ENCODE results near the gene EIF4ENIF1.

DNA sequence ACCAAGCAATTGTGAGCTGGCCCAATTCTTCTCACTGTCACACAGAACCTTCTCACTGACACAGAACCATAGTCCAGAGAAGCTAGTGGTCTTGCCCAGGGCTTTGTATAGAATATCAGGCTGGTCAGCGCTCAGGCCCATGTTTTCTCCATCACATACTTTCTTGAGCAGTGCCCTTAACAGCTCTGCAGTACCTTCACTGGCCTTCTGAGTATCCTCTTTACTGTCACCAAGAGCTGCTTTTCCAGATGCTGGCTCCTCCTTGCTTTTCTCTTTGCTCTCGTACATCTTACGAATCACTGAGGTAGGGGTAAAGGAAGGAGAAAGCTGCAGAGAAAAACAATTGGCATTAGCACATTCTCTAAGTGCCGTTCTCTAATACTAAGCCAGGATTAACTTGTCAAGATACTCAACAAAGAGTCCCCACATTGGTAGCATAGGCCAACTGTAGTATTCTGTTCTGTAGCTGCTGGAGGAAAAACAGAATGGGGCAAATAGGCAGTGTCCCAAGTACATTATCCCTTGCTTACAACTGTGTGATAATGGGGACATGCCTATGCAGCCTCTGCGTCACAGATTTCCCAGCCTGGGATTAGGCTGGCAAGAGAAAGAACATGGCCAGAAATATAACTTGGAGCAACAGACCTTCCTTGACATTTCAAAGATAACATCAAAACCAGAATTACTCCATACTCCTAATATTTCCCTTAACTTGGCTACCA is 46.7 kb downstream of the EIF4ENIF1 start:
- TF ChIP-seq, protein P1, sequence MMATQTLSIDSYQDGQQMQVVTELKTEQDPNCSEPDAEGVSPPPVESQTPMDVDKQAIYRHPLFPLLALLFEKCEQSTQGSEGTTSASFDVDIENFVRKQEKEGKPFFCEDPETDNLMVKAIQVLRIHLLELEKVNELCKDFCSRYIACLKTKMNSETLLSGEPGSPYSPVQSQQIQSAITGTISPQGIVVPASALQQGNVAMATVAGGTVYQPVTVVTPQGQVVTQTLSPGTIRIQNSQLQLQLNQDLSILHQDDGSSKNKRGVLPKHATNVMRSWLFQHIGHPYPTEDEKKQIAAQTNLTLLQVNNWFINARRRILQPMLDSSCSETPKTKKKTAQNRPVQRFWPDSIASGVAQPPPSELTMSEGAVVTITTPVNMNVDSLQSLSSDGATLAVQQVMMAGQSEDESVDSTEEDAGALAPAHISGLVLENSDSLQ (IDR thresholded peaks at IDR 0.05) = no peak
- no peak for TF ChIP-seq FOXA1 (IDR thresholded peaks at IDR 0.05)
- no peak for TF ChIP-seq SUZ12 (IDR thresholded peaks at IDR 0.05)
- TF ChIP-seq ARNT (IDR thresholded peaks at IDR 0.05) = no peak
- no peak for TF ChIP-seq ELF4 (IDR thresholded peaks at IDR 0.05)
- TF ChIP-seq TARDBP (IDR thresholded peaks at IDR 0.05) = no peak
- no peak for TF ChIP-seq HDGF (IDR thresholded peaks at IDR 0.05; ENCODE audit: borderline replicate concordance)
- TF ChIP-seq CTBP1 (IDR thresholded peaks at IDR 0.05; ENCODE audit: borderline replicate concordance) = no peak
- no peak for TF ChIP-seq BHLHE40 (IDR thresholded peaks at IDR 0.05; ENCODE audit: borderline replicate concordance)
- TF ChIP-seq SP1 (IDR thresholded peaks at IDR 0.05) = no peak
- TF ChIP-seq ZNF384 (IDR thresholded peaks at IDR 0.05) = no peak
- TF ChIP-seq NFRKB (IDR thresholded peaks at IDR 0.05) = no peak

Measured in HEK293T (cell line).